ENCODE data around the gene SETBP1. TPM values are rescaled to one million over a fixed set of nuclear protein-coding genes. Genes with fewer than 3 reads are reported as not detected.

SETBP1 gene
- total and polyA plus RNA-seq, 3 donors from 2014 or later = 6.2 to 34.7 (median 33.1) TPM

- Histone ChIP-seq H3K27ac (peak overlapping the region in 1 of 2 donors; percentile 55), H3K36me3 (ENCODE audit: low read depth, missing control alignments) (no peaks in the 10 kb centered on the region), H3K4me1 (peaks cover 28% of the 10 kb centered on the region), H3K27me3 (no peaks in the 10 kb centered on the region), H3K4me3 (no peak overlapping the region), H3K9me3 (no peaks in the 10 kb centered on the region)
- TF ChIP-seq CTCF (IDR thresholded peaks at IDR 0.05) (no peak), POLR2A (IDR thresholded peaks at IDR 0.05) (no peak)
- intact Hi-C loops (cut with DNase I; ENCODE audit: low total_unique reads) = no loop called here
- peak; percentile 40 for DNase-seq
- WGBS, 2 donors = 61 to 64% methylated on average over 10 of the region's 10 CpGs
Observed at GRCh38 chr18:44777457-44778192, 96.9 kb downstream of the SETBP1 start.

GRCh38 chr18:44778788-44779187 lies 98.1 kb downstream of the SETBP1 start:
- TF ChIP-seq POLR2A (IDR thresholded peaks at IDR 0.05) (no peak), CTCF (IDR thresholded peaks at IDR 0.05) (no peak)
- Histone ChIP-seq H3K27me3 (no peaks in the 10 kb centered on the region), H3K36me3 (ENCODE audit: low read depth, missing control alignments) (no peaks in the 10 kb centered on the region), H3K27ac (peak overlapping the region in 1 of 2 donors; percentile 11), H3K9me3 (no peaks in the 10 kb centered on the region), H3K4me3 (no peak overlapping the region), H3K4me1 (peaks cover 30% of the 10 kb centered on the region)
- intact Hi-C loops (cut with DNase I; ENCODE audit: low total_unique reads) = no loop called here
- 51 to 64% methylated on average over 4 to 6 of the region's 6 CpGs for WGBS, 2 donors
- no peak for DNase-seq

GRCh38 chr18:44779753-44780292 lies 99.1 kb downstream of the SETBP1 start:
- TF ChIP-seq POLR2A (IDR thresholded peaks at IDR 0.05) (no peak), CTCF (IDR thresholded peaks at IDR 0.05) (no peak)
- peaks cover 30% of the 10 kb centered on the region for H3K4me1 ChIP-seq
- peak overlapping the region in 1 of 2 donors; percentile 42 for H3K27ac ChIP-seq
- no peaks in the 10 kb centered on the region for H3K27me3 ChIP-seq
- no peaks in the 10 kb centered on the region for H3K36me3 ChIP-seq (ENCODE audit: low read depth, missing control alignments)
- WGBS, 2 donors = 57 to 61% methylated on average over 11 of the region's 11 CpGs
- intact Hi-C loops (cut with DNase I; ENCODE audit: low total_unique reads) = no loop called here
- DNase-seq = peak; percentile 38
- no peak overlapping the region for H3K4me3 ChIP-seq
- no peaks in the 10 kb centered on the region for H3K9me3 ChIP-seq

GRCh38 chr18:44781886-44782285 lies 101.2 kb downstream of the SETBP1 start:
- DNase-seq = no peak
- H3K9me3 ChIP-seq = no peaks in the 10 kb centered on the region
- no peaks in the 10 kb centered on the region for H3K27me3 ChIP-seq
- H3K4me1 ChIP-seq = peaks cover 30% of the 10 kb centered on the region
- H3K4me3 ChIP-seq = no peak overlapping the region
- no peaks in the 10 kb centered on the region for H3K36me3 ChIP-seq (ENCODE audit: low read depth, missing control alignments)
- TF ChIP-seq POLR2A (IDR thresholded peaks at IDR 0.05) (no peak), CTCF (IDR thresholded peaks at IDR 0.05) (no peak)
- WGBS, 2 donors = 32 to 34% methylated on average over 3 of the region's 3 CpGs
- intact Hi-C loops (cut with DNase I; ENCODE audit: low total_unique reads) = no loop called here
- peak overlapping the region in 1 of 2 donors; percentile 26 for H3K27ac ChIP-seq
